ENCODE measurements around the gene DCDC2B.
"Not testable (repeated sequence)": the region's sequence is repeated elsewhere in the genome, so short reads cannot be mapped to it uniquely, and the experiment has no call there.

DCDC2B gene

DNA sequence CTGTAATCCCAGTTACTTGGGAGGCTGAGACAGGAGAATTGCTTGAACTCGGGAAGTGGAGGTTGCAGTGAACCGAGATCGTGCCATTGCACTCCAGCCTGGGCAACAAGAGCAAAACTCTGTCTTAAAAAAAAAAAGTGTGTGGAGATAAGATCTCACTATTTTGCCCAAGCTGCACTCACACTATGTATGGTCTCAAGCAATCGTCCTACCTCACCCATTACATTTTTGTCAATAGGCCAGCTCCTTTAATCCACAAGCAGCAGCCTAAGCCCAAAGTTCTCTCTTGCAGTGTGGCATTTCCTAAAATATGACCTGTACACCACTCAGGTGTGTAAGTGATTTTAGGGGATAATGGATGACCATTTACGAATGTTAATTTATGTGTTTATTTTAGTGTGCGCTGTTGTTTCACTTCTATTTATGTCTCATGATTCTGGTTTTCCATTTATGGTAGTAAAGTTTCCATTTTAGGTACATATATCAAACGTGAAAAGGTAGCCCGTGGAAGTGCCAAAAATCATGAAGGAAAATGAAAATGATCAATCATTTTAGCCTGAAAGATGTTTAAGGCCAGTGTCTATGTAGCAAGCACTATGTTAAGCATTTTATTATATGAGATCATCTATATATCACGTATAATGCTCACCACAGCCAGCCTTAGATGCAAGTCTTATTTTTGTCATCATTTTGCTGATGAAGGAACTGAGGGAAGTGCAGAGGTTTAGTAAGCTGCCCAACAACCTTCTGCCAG lies 47.8 kb downstream of the DCDC2B start:
- no peak for DNase-seq (ENCODE audit: low spot score)

- DNase-seq (ENCODE audit: low spot score) = no peak
Measured at GRCh38 chr1:32257227-32257508, 48.3 kb downstream of the DCDC2B start.

DNA sequence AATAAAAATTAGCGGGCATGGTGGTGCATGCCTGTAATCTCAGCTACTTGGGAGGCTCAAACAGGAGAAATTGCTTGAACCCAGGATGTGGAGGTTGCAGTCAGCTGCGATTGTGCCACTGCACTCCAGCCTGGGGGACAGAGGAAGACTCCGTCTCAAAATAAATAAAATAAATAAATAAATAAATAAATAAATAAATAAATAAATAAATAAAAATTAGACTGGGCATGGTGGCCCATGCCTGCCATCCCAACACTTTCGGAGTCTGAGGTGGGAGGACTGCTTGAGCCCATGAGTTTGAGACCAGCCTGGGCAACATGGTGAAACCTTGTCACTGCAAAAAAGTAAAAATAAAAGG lies 54.3 kb downstream of the DCDC2B start:
- DNase-seq (ENCODE audit: low spot score) = not testable (repeated sequence)

DNA sequence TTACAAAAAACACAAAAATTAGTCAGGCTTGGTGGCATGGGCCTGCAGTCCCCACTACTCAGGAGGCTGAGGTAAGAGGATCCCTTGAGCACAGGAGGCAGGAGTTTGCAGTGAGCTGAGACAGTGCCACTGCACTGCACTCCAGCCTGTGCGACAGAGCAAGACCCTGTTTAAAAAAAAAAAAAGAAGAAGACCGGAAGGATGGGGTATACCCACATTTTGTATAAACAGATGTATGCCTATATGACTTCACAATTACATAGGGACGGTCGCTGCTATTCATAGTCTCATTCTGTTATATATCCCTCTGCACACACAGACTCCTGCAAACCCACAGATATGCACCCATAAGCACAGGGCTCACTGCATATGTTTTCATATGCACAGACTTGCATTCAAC lies 54.9 kb downstream of the DCDC2B start:
- no peak for DNase-seq (ENCODE audit: low spot score)
